Vagina (tissue), 2 donors: ENCODE data around the gene NOVA2. TPM values are rescaled to one million over a fixed set of nuclear protein-coding genes. Genes with fewer than 3 reads are reported as not detected.

Experiments
- DNase-seq, 2 donors: peaks; one replicate each; pipeline ENCODE4 v3.0.0-alpha.2; 2017; ENCODE audit errors: extremely low spot score in 2 of 2
- H3K27ac ChIP-seq: fragments of 200-600 bp; sonication (generic); one replicate; pipeline ENCODE4 v1.5.1; 2019
- H3K27me3 ChIP-seq: fragments of 200-600 bp; sonication (generic); one replicate; pipeline ENCODE4 v1.5.1; 2019
- H3K36me3 ChIP-seq, 2 donors: fragments of 200-600 bp; sonication (generic); one replicate each; pipeline ENCODE4 v1.5.1; 2017 to 2019
- H3K4me1 ChIP-seq: fragments of 200-600 bp; sonication (generic); one replicate; pipeline ENCODE4 v1.5.1; 2019
- H3K4me3 ChIP-seq, 2 donors: fragments of 200-600 bp; sonication (generic); 1 replicate in 1 of 2; 2 replicates in 1 of 2; pipeline ENCODE4 v1.5.1; 2016 to 2019
- H3K9me3 ChIP-seq: fragments of 200-600 bp; sonication (generic); one replicate; pipeline ENCODE4 v1.5.1; 2019
- POLR2A ChIP-seq, 2 donors: fragments of 450-650 bp; IDR thresholded peaks; one replicate each; pipeline ENCODE4 v1.6.1; 2017; ENCODE audit warnings: antibody characterized with exemption in 2 of 2, mild to moderate bottlenecking in 2 of 2, moderate library complexity in 2 of 2
- POLR2AphosphoS5 ChIP-seq, 2 donors: sonication (generic); formaldehyde crosslinking; IDR thresholded peaks; one replicate each; pipeline ENCODE4 v1.9.0; 2017; ENCODE audit warnings: antibody characterized with exemption in 2 of 2, mild to moderate bottlenecking in 2 of 2, low read depth in 1 of 2; ENCODE audit not compliant: insufficient read depth in 1 of 2
- intact Hi-C: fragments of 100-400 bp; cut with DNase I; formaldehyde crosslinking; loops from one replicate; pipeline ENCODE4 v1.15.1; 2023
- total RNA-seq: library from RNA; depleted of rRNA; stranded (reverse); fragments of >200 nt; gene quantifications from one replicate; pipeline ENCODE4 v1.2.3, GENCODE V29; 2016
- TF ChIP-seq, protein P1 (sequence below), 3 experiments: fragments of 450-650 bp in 2 of 3; fragments of 200-600 bp in 1 of 3; sonication (generic) in 1 of 3; IDR thresholded peaks; one replicate each; pipeline ENCODE4 v1.5.1; 2017 to 2019; ENCODE audit warnings: antibody characterized with exemption in 3 of 3, mild to moderate bottlenecking in 2 of 3, moderate library complexity in 2 of 3

NOVA2 gene
- total RNA-seq, 1 donor from 2014 or later, result 1.5 TPM

DNA sequence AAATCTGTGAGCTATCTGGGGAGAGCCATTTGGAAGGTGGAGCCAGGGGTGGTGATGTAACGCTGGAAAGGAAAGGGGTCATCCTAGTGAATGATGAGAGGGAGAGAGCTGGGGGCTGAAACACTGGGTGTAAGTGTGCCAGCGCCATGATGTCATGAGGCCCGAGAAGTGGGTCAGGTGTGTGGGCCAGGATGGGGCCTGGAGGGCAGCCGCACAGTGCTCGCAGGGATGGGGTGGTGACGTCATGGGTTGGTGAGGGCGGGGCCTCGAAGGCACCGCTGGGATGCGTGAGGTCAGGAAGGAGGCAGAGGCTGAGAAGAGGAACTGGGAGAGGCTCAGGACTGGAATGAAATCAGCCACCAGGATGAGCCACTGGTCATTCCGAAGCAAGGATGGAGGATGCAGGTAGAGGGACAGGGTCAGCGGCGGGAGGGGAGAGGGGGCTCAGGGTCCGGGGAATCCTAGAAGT lies 26.0 kb upstream of the NOVA2 start:
- intact Hi-C loops, result loop anchor here (10.0 kb wide), 1 partner anchor 85 kb away; the partner anchor contains the start of gene NANOS2
- Histone ChIP-seq H3K9me3 (no peaks in the 10 kb centered on the region), H3K4me3 (peak overlapping the region in 1 of 2 donors; percentile 13), H3K27ac (no peak overlapping the region), H3K4me1 (peaks cover 33% of the 10 kb centered on the region), H3K27me3 (no peaks in the 10 kb centered on the region), H3K36me3 (no peaks in the 10 kb centered on the region)
- TF ChIP-seq, protein P1, sequence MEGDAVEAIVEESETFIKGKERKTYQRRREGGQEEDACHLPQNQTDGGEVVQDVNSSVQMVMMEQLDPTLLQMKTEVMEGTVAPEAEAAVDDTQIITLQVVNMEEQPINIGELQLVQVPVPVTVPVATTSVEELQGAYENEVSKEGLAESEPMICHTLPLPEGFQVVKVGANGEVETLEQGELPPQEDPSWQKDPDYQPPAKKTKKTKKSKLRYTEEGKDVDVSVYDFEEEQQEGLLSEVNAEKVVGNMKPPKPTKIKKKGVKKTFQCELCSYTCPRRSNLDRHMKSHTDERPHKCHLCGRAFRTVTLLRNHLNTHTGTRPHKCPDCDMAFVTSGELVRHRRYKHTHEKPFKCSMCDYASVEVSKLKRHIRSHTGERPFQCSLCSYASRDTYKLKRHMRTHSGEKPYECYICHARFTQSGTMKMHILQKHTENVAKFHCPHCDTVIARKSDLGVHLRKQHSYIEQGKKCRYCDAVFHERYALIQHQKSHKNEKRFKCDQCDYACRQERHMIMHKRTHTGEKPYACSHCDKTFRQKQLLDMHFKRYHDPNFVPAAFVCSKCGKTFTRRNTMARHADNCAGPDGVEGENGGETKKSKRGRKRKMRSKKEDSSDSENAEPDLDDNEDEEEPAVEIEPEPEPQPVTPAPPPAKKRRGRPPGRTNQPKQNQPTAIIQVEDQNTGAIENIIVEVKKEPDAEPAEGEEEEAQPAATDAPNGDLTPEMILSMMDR (IDR thresholded peaks at IDR 0.05), result no peak
- TF ChIP-seq POLR2A (IDR thresholded peaks at IDR 0.05) (no peak), POLR2AphosphoS5 (IDR thresholded peaks at IDR 0.05; ENCODE audit: insufficient read depth in 1 of 2, low read depth in 1 of 2) (no peak)
- DNase-seq, result no peak

DNA sequence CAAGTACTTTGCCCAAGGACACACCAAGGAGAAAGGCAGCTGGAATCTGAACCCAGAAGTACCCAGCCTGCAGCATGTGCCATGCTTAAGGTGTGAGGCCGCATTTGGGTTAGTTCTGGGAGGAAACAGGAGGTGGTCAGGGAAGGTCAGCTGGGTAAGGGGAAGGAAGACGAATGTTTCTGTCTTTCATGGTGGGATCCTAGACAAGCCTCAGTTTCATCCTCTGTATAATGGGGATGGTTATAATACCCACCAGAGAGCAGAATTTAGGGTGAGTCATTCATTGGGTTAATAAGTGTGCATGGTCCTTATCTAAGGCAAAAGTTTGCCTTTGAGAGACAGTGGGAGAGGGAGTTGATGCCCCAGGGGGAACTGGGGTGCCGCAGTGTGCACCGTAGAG lies 25.2 kb upstream of the NOVA2 start:
- no peak overlapping the region for H3K27ac ChIP-seq
- no peaks in the 10 kb centered on the region for H3K27me3 ChIP-seq
- TF ChIP-seq, protein P1 (IDR thresholded peaks at IDR 0.05), result no peak
- TF ChIP-seq POLR2A (IDR thresholded peaks at IDR 0.05) (no peak), POLR2AphosphoS5 (IDR thresholded peaks at IDR 0.05; ENCODE audit: insufficient read depth in 1 of 2, low read depth in 1 of 2) (no peak)
- intact Hi-C loops, result no loop called here
- peaks cover 38% of the 10 kb centered on the region for H3K4me1 ChIP-seq
- H3K36me3 ChIP-seq, result no peaks in the 10 kb centered on the region
- no peaks in the 10 kb centered on the region for H3K9me3 ChIP-seq
- no peak overlapping the region for H3K4me3 ChIP-seq
- no peak for DNase-seq

DNA sequence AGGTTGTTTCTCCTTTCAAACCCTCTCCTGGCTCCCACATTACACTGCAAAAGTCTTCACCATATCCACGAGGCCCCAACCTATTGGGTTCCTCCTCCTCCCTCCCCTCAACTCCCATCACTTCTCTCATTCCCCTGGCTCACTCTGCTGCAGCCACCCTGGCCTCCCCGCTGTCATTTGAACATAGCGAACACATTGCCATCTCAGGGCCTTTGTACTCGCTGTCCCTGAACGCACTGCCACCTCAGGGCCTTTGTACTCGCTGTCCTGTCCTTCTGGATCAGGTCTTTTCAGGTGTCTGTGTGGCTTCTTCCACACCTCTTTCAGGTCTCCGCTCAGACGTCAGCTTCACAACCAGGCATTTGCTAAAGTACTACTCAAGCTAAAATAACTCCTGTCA lies 23.3 kb upstream of the NOVA2 start:
- no peak overlapping the region for H3K27ac ChIP-seq
- H3K36me3 ChIP-seq, result no peaks in the 10 kb centered on the region
- no peak for TF ChIP-seq POLR2A (IDR thresholded peaks at IDR 0.05)
- TF ChIP-seq, protein P1 (IDR thresholded peaks at IDR 0.05), result no peak
- no peak for DNase-seq
- H3K27me3 ChIP-seq, result no peaks in the 10 kb centered on the region
- no peak overlapping the region for H3K4me3 ChIP-seq
- intact Hi-C loops, result no loop called here
- no peaks in the 10 kb centered on the region for H3K9me3 ChIP-seq
- H3K4me1 ChIP-seq, result peaks cover 38% of the 10 kb centered on the region

- H3K4me1 ChIP-seq, result peaks cover 35% of the 10 kb centered on the region
- peak overlapping the region; percentile 77 to 80 for H3K4me3 ChIP-seq
- intact Hi-C loops, result no loop called here
- no peak for TF ChIP-seq POLR2A (IDR thresholded peaks at IDR 0.05)
- TF ChIP-seq, protein P1 (IDR thresholded peaks at IDR 0.05), result no peak
- no peak for TF ChIP-seq POLR2AphosphoS5 (IDR thresholded peaks at IDR 0.05; ENCODE audit: insufficient read depth in 1 of 2, low read depth in 1 of 2)
- H3K27me3 ChIP-seq, result no peaks in the 10 kb centered on the region
- H3K36me3 ChIP-seq, result no peaks in the 10 kb centered on the region
- DNase-seq, result no peak
- H3K9me3 ChIP-seq, result no peaks in the 10 kb centered on the region
- no peak overlapping the region for H3K27ac ChIP-seq
Observed at GRCh38 chr19:45995715-45996385, 22.2 kb upstream of the NOVA2 start.

GRCh38 chr19:45994998-45995714 lies 21.5 kb upstream of the NOVA2 start, which contains the start of gene CCDC61:
Gene CCDC61, plus strand, starts transcription at chr19:45995467. Its CDS starts 7,552 bp downstream, at chr19:46003019.
- peak; percentile 100 for DNase-seq
- H3K27me3 ChIP-seq, result no peaks in the 10 kb centered on the region
- peak within 1 kb of the TSS; percentile 77 to 80 for H3K4me3 ChIP-seq
- peaks cover 28% of the 10 kb centered on the region for H3K4me1 ChIP-seq
- TF ChIP-seq POLR2A (IDR thresholded peaks at IDR 0.05), result peak in 1 of 2 donors; percentile 79
- TF ChIP-seq POLR2AphosphoS5 (IDR thresholded peaks at IDR 0.05; ENCODE audit: insufficient read depth in 1 of 2, low read depth in 1 of 2), result peak; percentile 90 to 98
- TF ChIP-seq, protein P1 (IDR thresholded peaks at IDR 0.05), result no peak
- no peaks in the 10 kb centered on the region for H3K36me3 ChIP-seq
- intact Hi-C loops, result no loop called here
- H3K9me3 ChIP-seq, result no peaks in the 10 kb centered on the region
- H3K27ac ChIP-seq, result no peak within 1 kb of the TSS
